Hepatic stellate cell (primary cell): ENCODE data around the gene CDC14B.
A peak's percentile ranks its signal among the peaks of the same experiment; 100 is the strongest.
"Not testable (repeated sequence)": the region's sequence is repeated elsewhere in the genome, so short reads cannot be mapped to it uniquely, and the experiment has no call there.

Source experiments
- DNase-seq: peaks from one replicate; pipeline ENCODE4 v3.0.0; 2011; ENCODE audit warnings: low spot score

The CDC14B gene

GRCh38 chr9:96621618-96622017, 2.0 kb upstream of the CDC14B start:
- DNase-seq = no peak

GRCh38 chr9:96620832-96621269, 1.2 kb upstream of the CDC14B start:
- no peak for DNase-seq

- DNase-seq = no peak
These were observed 505 bp upstream of the CDC14B start for GRCh38 chr9:96620181-96620514.

- DNase-seq = no peak
These were observed 548 bp downstream of the CDC14B start for GRCh38 chr9:96619124-96619465.

GRCh38 chr9:96618209-96619123, 1.2 kb downstream of the CDC14B start:
- DNase-seq = peak; percentile 66

- DNase-seq = no peak
These were observed 2.0 kb downstream of the CDC14B start for GRCh38 chr9:96617439-96618185.

GRCh38 chr9:96616817-96617438, 2.7 kb downstream of the CDC14B start:
- DNase-seq = no peak

GRCh38 chr9:96615411-96615810, 4.2 kb downstream of the CDC14B start:
- no peak for DNase-seq

GRCh38 chr9:96614664-96615063, 5.0 kb downstream of the CDC14B start:
- not testable (repeated sequence) for DNase-seq

GRCh38 chr9:96612966-96613589, 6.6 kb downstream of the CDC14B start:
- no peak for DNase-seq

GRCh38 chr9:96612105-96612965, 7.3 kb downstream of the CDC14B start:
- peak; percentile 87 for DNase-seq

- DNase-seq = no peak
These were observed 8.3 kb downstream of the CDC14B start for GRCh38 chr9:96611302-96611701.

GRCh38 chr9:96609732-96610131, 9.9 kb downstream of the CDC14B start:
- DNase-seq = no peak

- no peak for DNase-seq
These were observed 11.7 kb downstream of the CDC14B start for GRCh38 chr9:96607971-96608370.

- DNase-seq = no peak
These were observed 14.3 kb downstream of the CDC14B start for GRCh38 chr9:96605328-96605727.

- DNase-seq = no peak
These were observed 15.7 kb downstream of the CDC14B start for GRCh38 chr9:96604004-96604319.

- no peak for DNase-seq
These were observed 16.2 kb downstream of the CDC14B start for GRCh38 chr9:96603305-96604003.

- no peak for DNase-seq
These were observed 20.3 kb downstream of the CDC14B start for GRCh38 chr9:96599298-96599697.

GRCh38 chr9:96596601-96597111, 23.0 kb downstream of the CDC14B start:
- DNase-seq = no peak
